SK-N-SH (cell line): ENCODE data around the gene SLC6A9. TPM values are rescaled to one million over a fixed set of nuclear protein-coding genes. Genes with fewer than 3 reads are reported as not detected.

Experiments
- CTCF ChIA-PET: fragments of 300-600, 350-600 bp; formaldehyde crosslinking; extraction: SDS; loops from one replicate; lab custom pipeline; 2021; lab: Yijun Ruan, JAX
- POLR2A ChIA-PET: fragments of 350-600 bp; sonication (Branson Sonifier 250); formaldehyde crosslinking; extraction: SDS; loops from one replicate; lab custom pipeline; 2020; ENCODE audit warnings: antibody characterized with exemption, inconsistent platforms; lab: Yijun Ruan, JAX
- DNase-seq: peaks from one replicate; pipeline ENCODE4 v3.0.0; 2012
- H2AFZ ChIP-seq: fragments of 200-600 bp; sonication (generic); 2 replicates; pipeline ENCODE4 v1.8.1; 2016; ENCODE audit warnings: antibody characterized with exemption, mild to moderate bottlenecking, low read depth
- H3F3A ChIP-seq: fragments of 200-600 bp; sonication (generic); replicated peaks from 2 replicates; pipeline ENCODE3; 2016; ENCODE audit warnings: antibody characterized with exemption, mild to moderate bottlenecking; ENCODE audit not compliant: insufficient read depth
- H3K27ac ChIP-seq, 2 experiments: fragments of 200-500 bp in 1 of 2; fragments of 200-600 bp in 1 of 2; sonication (Bioruptor generic) in 1 of 2; sonication (generic), shearing (Covaris generic) in 1 of 2; 2 replicates each; pipeline versions ENCODE4 v1.5.1 to v1.6.1; 2014 to 2016; ENCODE audit warnings: low read depth in 2 of 2, inconsistent platforms in 1 of 2, low read length in 1 of 2, mild to moderate bottlenecking in 1 of 2, mixed read lengths in 1 of 2
- H3K27me3 ChIP-seq: fragments of 200-600 bp; sonication (generic), shearing (Covaris generic); 2 replicates; pipeline ENCODE4 v1.6.1; 2016; ENCODE audit warnings: mixed run types; ENCODE audit not compliant: insufficient read depth
- H3K36me3 ChIP-seq, 2 experiments: fragments of 200-500 bp in 1 of 2; fragments of 200-600 bp in 1 of 2; sonication (Bioruptor generic) in 1 of 2; sonication (generic) in 1 of 2; replicated peaks in 1 of 2; 2 replicates each; pipeline versions ENCODE3 to v1.5.1; 2014 to 2016; ENCODE audit warnings: low read length in 1 of 2, mild to moderate bottlenecking in 1 of 2; ENCODE audit not compliant: insufficient read depth in 2 of 2, control insufficient read depth in 1 of 2
- H3K4me1 ChIP-seq, 2 experiments: fragments of 200-500 bp in 1 of 2; fragments of 200-600 bp in 1 of 2; sonication (Bioruptor generic) in 1 of 2; sonication (generic), shearing (Covaris generic) in 1 of 2; 2 replicates each; pipeline versions ENCODE4 v1.5.1 to v1.6.1; 2014 to 2016; ENCODE audit warnings: low read depth in 1 of 2, low read length in 1 of 2, mixed run types in 1 of 2; ENCODE audit not compliant: insufficient read depth in 2 of 2, control insufficient read depth in 1 of 2
- H3K4me2 ChIP-seq: fragments of 200-600 bp; sonication (generic), shearing (Covaris generic); 2 replicates; pipeline ENCODE4 v1.6.1; 2017; ENCODE audit warnings: mixed run types
- H3K4me3 ChIP-seq, 2 experiments: fragments of 200-500 bp in 1 of 2; fragments of 200-600 bp in 1 of 2; sonication (Bioruptor generic) in 1 of 2; sonication (generic), shearing (Covaris generic) in 1 of 2; 2 replicates each; pipeline versions ENCODE4 v1.5.1 to v1.8.1; 2014 to 2016; ENCODE audit warnings: low read depth in 2 of 2, inconsistent platforms in 1 of 2, low read length in 1 of 2, mild to moderate bottlenecking in 1 of 2, mixed read lengths in 1 of 2, moderate library complexity in 1 of 2
- H3K79me2 ChIP-seq: fragments of 200-600 bp; sonication (generic); 2 replicates; pipeline ENCODE4 v1.8.1; 2017; ENCODE audit warnings: mild to moderate bottlenecking; ENCODE audit not compliant: insufficient read depth
- H3K9ac ChIP-seq: fragments of 200-600 bp; sonication (generic); 2 replicates; pipeline ENCODE4 v1.6.1; 2017; ENCODE audit warnings: mixed run types
- H3K9me2 ChIP-seq: fragments of 200-600 bp; sonication (generic); 2 replicates; pipeline ENCODE4 v1.6.1; 2017; ENCODE audit warnings: mixed run types
- H3K9me3 ChIP-seq: fragments of 200-600 bp; sonication (generic); 2 replicates; pipeline ENCODE4 v1.6.1; 2017; ENCODE audit warnings: mixed run types, mild to moderate bottlenecking, moderate library complexity
- H4K20me1 ChIP-seq: fragments of 200-600 bp; sonication (generic); 2 replicates; pipeline ENCODE4 v1.6.1; 2017; ENCODE audit warnings: mild to moderate bottlenecking, mixed run types; ENCODE audit not compliant: insufficient read depth
- CHD2 ChIP-seq: fragments of 150-350 bp; IDR thresholded peaks from 2 replicates; pipeline ENCODE4 v1.6.1; 2018; ENCODE audit warnings: low read length; ENCODE audit not compliant: partially characterized antibody
- CTCF ChIP-seq: fragments of 200-600 bp; sonication (generic); IDR thresholded peaks from 2 replicates; pipeline ENCODE4 v1.6.1; 2017; ENCODE audit warnings: antibody characterized with exemption, mild to moderate bottlenecking, moderate library complexity
- FOXJ3 ChIP-seq: sonication (generic); formaldehyde crosslinking; IDR thresholded peaks from 2 replicates; pipeline ENCODE4 v1.5.1; 2020; ENCODE audit warnings: mild to moderate bottlenecking, missing genetic modification reagents
- GATA2 ChIP-seq: sonication (generic); formaldehyde crosslinking; IDR thresholded peaks from 2 replicates; pipeline ENCODE4 v1.5.0; 2020; ENCODE audit warnings: mild to moderate bottlenecking, missing genetic modification reagents
- IRF3 ChIP-seq: fragments of 150-350 bp; IDR thresholded peaks from 2 replicates; pipeline ENCODE4 v1.6.1; 2016; ENCODE audit warnings: mild to moderate bottlenecking, low read depth, low read length
- PBX3 ChIP-seq: IDR thresholded peaks from 2 replicates; pipeline ENCODE4; 2012
- SIN3A ChIP-seq: IDR thresholded peaks from 2 replicates; pipeline ENCODE4 v1.6.1; 2012; ENCODE audit warnings: low read depth, mild to moderate bottlenecking, low read length, moderate library complexity, borderline replicate concordance
- SMC3 ChIP-seq: IDR thresholded peaks from 2 replicates; pipeline ENCODE4 v1.6.1; 2012; ENCODE audit warnings: low read depth, low read length, improper control_type of control experiment
- TAF1 ChIP-seq: IDR thresholded peaks from 2 replicates; pipeline ENCODE4 v1.6.1; 2012; ENCODE audit warnings: low read depth, mild to moderate bottlenecking, low read length, moderate library complexity, borderline replicate concordance
- TCF12 ChIP-seq: IDR thresholded peaks from 2 replicates; pipeline ENCODE4 v1.4.0; 2012
- TEAD4 ChIP-seq: IDR thresholded peaks from 2 replicates; pipeline ENCODE4 v1.4.0; 2012; ENCODE audit warnings: mild to moderate bottlenecking, borderline replicate concordance; ENCODE audit not compliant: insufficient read depth
- USF1 ChIP-seq: IDR thresholded peaks from 2 replicates; pipeline ENCODE4 v1.4.0; 2012; ENCODE audit warnings: low read depth, borderline replicate concordance
- USF2 ChIP-seq: fragments of 150-350 bp; IDR thresholded peaks from 2 replicates; pipeline ENCODE4 v1.6.1; 2017; ENCODE audit warnings: antibody characterized with exemption, low read length, low read depth, borderline replicate concordance
- YY1 ChIP-seq: IDR thresholded peaks from 2 replicates; pipeline ENCODE4 v1.4.0; 2012; ENCODE audit warnings: low read depth, mild to moderate bottlenecking
- WGBS: methylation state at CpG from one replicate; pipeline ENCODE4 v1.1.6; 2017; ENCODE audit warnings: low lambda C conversion rate; 5-methylcytosine and 5-hydroxymethylcytosine counted together
- polyA plus RNA-seq, 3 experiments: library from polyadenylated mRNA; depleted of rRNA; stranded (reverse); fragments of >200 nt; gene quantifications; 2 replicates each; pipeline ENCODE4 v1.2.3, GENCODE V29; 2012

SLC6A9 gene
- polyA plus RNA-seq, 1 of the 3 experiments (the other 2 are of a cell fraction), result 3.9 TPM

GRCh38 chr1:43963006-43963405 is 68.3 kb downstream of the SLC6A9 start:
- WGBS, result 96% methylated on average over 3 of the region's 3 CpGs
- Histone ChIP-seq H3K4me3 (no peak overlapping the region), H3K36me3 (peaks cover 3 to 60% of the 10 kb centered on the region in 2 experiments), H2AFZ (no peak overlapping the region), H3K9me3 (no peaks in the 10 kb centered on the region), H3K9me2 (no peaks in the 10 kb centered on the region), H3K4me1 (no peaks in the 10 kb centered on the region), H3K27me3 (no peaks in the 10 kb centered on the region), H4K20me1 (no peaks in the 10 kb centered on the region), H3K79me2 (no peaks in the 10 kb centered on the region), H3F3A (no peaks in the 10 kb centered on the region), H3K27ac (no peak overlapping the region), H3K4me2 (no peak overlapping the region), H3K9ac (no peak overlapping the region)
- TF ChIP-seq GATA2, result no peak
- TF ChIP-seq SMC3, result no peak
- no peak for TF ChIP-seq FOXJ3 (CRISPR knock-in tag)
- no peak for TF ChIP-seq CTCF
- no peak for TF ChIP-seq TCF12
- no peak for TF ChIP-seq SIN3A
- no peak for TF ChIP-seq TEAD4
- TF ChIP-seq CHD2, result no peak
- no peak for TF ChIP-seq TAF1
- no peak for TF ChIP-seq IRF3
- no peak for TF ChIP-seq YY1
- no peak for TF ChIP-seq USF1
- TF ChIP-seq PBX3, result no peak
- TF ChIP-seq USF2, result no peak
- ChIA-PET POLR2A (no interaction called here), CTCF (interaction anchor here (1.1 kb wide), 1 partner anchor 25 kb away, joined by 3 read pairs; no protein-coding TSS in a partner anchor)
- DNase-seq, result no peak
